ENCODE data around the gene TRIP13. TPM values are rescaled to one million over a fixed set of nuclear protein-coding genes. Genes with fewer than 3 reads are reported as not detected.
"Not testable (repeated sequence)": the region's sequence is repeated elsewhere in the genome, so short reads cannot be mapped to it uniquely, and the experiment has no call there.

The TRIP13 gene
- total and polyA plus RNA-seq, 10 of the 15 experiments (the other 5 are each of a cell fraction or from before 2014, with no cell fraction given) = 15.1 to 64.9 (median 32.2) TPM

DNA sequence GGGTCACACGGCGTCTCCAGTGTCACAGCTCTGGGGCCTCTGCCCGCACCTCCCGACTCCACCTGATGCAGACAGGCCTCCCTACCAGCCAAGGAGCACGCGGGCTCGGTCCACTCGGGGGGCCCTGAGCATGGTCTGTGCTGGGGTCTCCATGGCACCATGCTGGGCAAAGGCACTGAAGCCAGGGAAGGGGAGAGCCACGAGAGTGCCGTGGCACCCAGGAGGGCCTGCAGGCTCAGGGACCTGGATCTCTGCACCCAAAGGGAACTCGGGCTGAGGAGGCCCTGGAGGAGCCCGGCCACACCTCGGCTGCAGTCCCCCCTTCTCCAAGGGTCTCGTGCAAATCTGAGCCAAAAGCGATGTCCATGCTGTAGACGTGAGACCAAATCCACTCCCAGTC, 48.3 kb upstream of the TRIP13 start:
- FAIRE-seq; in situ Hi-C loops (cut with MboI); POLR2A ChIA-PET; RAD21 ChIA-PET (ENCODE audit: unreplicated experiment); DNase-seq (ENCODE audit: low read depth, low spot score); H3K36me3 ChIP-seq (ENCODE audit: control insufficient read depth in 2 of 2, insufficient read depth in 2 of 2, low read length in 1 of 2); H3K27ac ChIP-seq (ENCODE audit: control insufficient read depth, insufficient read depth); H3K4me1 ChIP-seq (ENCODE audit: control insufficient read depth, insufficient read depth, low read length); H4K20me1 ChIP-seq (ENCODE audit: control insufficient read depth, insufficient read depth); H3K79me2 ChIP-seq (ENCODE audit: control insufficient read depth, insufficient read depth, low read length); H3K9me3 ChIP-seq (replicated peaks; ENCODE audit: control insufficient read depth, insufficient read depth, low read length); CTCF ChIA-PET; H2AFZ ChIP-seq (ENCODE audit: control insufficient read depth, low read depth, low read length); H3K27me3 ChIP-seq (replicated peaks in 1 of 2; ENCODE audit: control insufficient read depth in 2 of 2, insufficient read depth in 2 of 2, low read length in 1 of 2); H3K4me3 ChIP-seq; SMC1A ChIA-PET (ENCODE audit: uncharacterized antibody, unreplicated experiment); H3K9ac ChIP-seq (ENCODE audit: control insufficient read depth, insufficient read depth, low read length); BruUV-seq (replicated peaks); ATAC-seq; intact Hi-C loops (cut with micrococcal nuclease; ENCODE audit: unreplicated experiment); H3K4me2 ChIP-seq (ENCODE audit: control insufficient read depth, insufficient read depth): not testable (repeated sequence)
- WGBS (ENCODE audit: insufficient coverage, insufficient replicate concordance, low lambda C conversion rate, missing lambda C conversion rate) = 62% methylated on average over 12 of the region's 16 CpGs

DNA sequence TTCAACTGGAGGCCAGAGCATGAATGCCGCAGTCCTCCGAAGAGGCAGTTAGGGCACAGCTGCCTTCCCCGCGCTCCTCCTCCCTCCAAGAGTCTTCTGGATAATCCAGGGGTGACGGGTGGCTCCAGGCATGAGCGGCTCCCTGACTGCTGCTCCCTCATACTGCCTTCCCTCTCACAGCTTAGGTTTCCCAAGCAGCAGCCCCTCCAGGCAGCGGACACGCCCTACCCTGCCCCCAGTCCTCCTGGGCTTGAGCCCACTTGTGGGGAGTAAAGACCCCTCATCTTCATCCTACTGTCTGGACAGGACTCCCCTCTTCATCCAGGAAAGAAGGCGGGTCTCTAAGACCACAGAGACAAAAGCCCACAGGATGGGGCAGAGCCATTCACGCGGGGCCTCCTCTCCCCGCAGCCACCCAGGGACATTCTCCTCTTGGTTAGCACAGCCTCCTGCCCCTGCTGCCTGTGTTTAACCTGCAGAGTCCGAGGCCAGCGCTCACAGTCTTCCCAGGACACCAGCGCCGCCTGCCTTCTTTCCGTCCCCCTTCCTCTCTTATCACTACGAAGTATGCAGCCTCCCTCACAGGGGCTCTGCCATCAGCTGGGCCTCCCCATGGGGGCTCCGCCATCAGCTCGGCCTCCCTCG, 47.5 kb upstream of the TRIP13 start:
- 85% methylated on average over 12 of the region's 21 CpGs for WGBS (ENCODE audit: insufficient coverage, insufficient replicate concordance, low lambda C conversion rate, missing lambda C conversion rate)
- ATAC-seq; H3K27me3 ChIP-seq (replicated peaks in 1 of 2; ENCODE audit: control insufficient read depth in 2 of 2, insufficient read depth in 2 of 2, low read length in 1 of 2); H3K4me1 ChIP-seq (ENCODE audit: control insufficient read depth, insufficient read depth, low read length); POLR2A ChIA-PET; H2AFZ ChIP-seq (ENCODE audit: control insufficient read depth, low read depth, low read length); CTCF ChIA-PET; intact Hi-C loops (cut with micrococcal nuclease; ENCODE audit: unreplicated experiment); H3K4me2 ChIP-seq (ENCODE audit: control insufficient read depth, insufficient read depth); H3K27ac ChIP-seq (ENCODE audit: control insufficient read depth, insufficient read depth); H3K36me3 ChIP-seq (ENCODE audit: control insufficient read depth in 2 of 2, insufficient read depth in 2 of 2, low read length in 1 of 2); H3K9me3 ChIP-seq (replicated peaks; ENCODE audit: control insufficient read depth, insufficient read depth, low read length); H3K9ac ChIP-seq (ENCODE audit: control insufficient read depth, insufficient read depth, low read length); RAD21 ChIA-PET (ENCODE audit: unreplicated experiment); FAIRE-seq; H4K20me1 ChIP-seq (ENCODE audit: control insufficient read depth, insufficient read depth); H3K79me2 ChIP-seq (ENCODE audit: control insufficient read depth, insufficient read depth, low read length); BruUV-seq (replicated peaks); in situ Hi-C loops (cut with MboI); H3K4me3 ChIP-seq; SMC1A ChIA-PET (ENCODE audit: uncharacterized antibody, unreplicated experiment); DNase-seq (ENCODE audit: low read depth, low spot score): not testable (repeated sequence)

DNA sequence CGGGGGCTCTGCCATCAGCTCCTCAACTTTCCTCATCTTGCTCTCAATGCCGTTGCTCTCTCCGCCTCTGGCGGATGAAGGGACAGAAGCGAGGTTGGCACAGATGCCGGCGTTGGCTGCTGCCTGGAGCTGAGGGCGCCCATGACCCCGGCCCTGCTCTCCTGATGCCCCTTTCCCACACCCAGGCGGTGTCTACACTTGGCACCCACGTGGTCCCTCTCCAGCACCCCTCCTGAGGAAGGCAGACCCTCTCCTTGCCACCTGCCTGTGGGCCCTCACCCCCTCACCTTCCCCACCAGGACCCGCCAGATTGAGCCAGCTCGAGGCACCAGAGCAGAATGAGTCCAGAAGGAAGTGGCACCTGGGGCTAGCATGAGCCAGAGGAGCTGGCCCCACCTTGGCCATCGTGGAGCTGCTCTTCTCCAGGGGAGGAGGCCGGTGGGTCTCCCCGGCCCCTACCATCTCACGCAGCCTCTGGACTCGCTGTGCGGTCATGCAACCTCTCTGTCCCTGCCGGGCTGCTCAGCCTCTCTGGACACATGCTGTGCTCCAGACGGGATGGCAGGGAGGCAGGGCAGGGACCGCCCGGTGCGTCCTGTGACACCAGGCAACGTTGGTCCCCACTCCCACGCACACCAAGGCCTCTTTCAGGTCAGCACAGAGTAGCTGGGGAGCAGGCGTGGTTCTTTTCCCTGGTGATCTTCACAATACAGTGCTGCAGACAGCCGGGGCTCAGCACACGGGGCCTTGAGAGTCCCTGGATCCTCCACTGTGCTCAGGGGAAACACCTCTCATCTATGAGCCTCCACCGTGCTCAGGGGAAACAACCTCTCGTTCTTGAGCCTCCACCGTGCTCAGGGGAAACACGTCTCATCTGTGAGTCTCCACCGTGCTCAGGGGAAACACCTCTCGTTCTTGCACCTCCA, 46.7 kb upstream of the TRIP13 start:
- H3K27ac ChIP-seq (ENCODE audit: control insufficient read depth, insufficient read depth); H3K9ac ChIP-seq (ENCODE audit: control insufficient read depth, insufficient read depth, low read length); DNase-seq (ENCODE audit: low read depth, low spot score); H3K36me3 ChIP-seq (ENCODE audit: control insufficient read depth in 2 of 2, insufficient read depth in 2 of 2, low read length in 1 of 2); H4K20me1 ChIP-seq (ENCODE audit: control insufficient read depth, insufficient read depth); CTCF ChIA-PET; H3K79me2 ChIP-seq (ENCODE audit: control insufficient read depth, insufficient read depth, low read length); H3K4me2 ChIP-seq (ENCODE audit: control insufficient read depth, insufficient read depth); H3K4me1 ChIP-seq (ENCODE audit: control insufficient read depth, insufficient read depth, low read length); BruUV-seq (replicated peaks); H2AFZ ChIP-seq (ENCODE audit: control insufficient read depth, low read depth, low read length); intact Hi-C loops (cut with micrococcal nuclease; ENCODE audit: unreplicated experiment); H3K9me3 ChIP-seq (replicated peaks; ENCODE audit: control insufficient read depth, insufficient read depth, low read length); POLR2A ChIA-PET; RAD21 ChIA-PET (ENCODE audit: unreplicated experiment); H3K4me3 ChIP-seq; SMC1A ChIA-PET (ENCODE audit: uncharacterized antibody, unreplicated experiment); in situ Hi-C loops (cut with MboI); H3K27me3 ChIP-seq (replicated peaks in 1 of 2; ENCODE audit: control insufficient read depth in 2 of 2, insufficient read depth in 2 of 2, low read length in 1 of 2); FAIRE-seq: not testable (repeated sequence)
- WGBS (ENCODE audit: insufficient coverage, insufficient replicate concordance, low lambda C conversion rate, missing lambda C conversion rate) = 52% methylated on average over 10 of the region's 35 CpGs
- ATAC-seq = peak; percentile 45

GRCh38 chr5:846602-847091, 46.0 kb upstream of the TRIP13 start:
- intact Hi-C loops (cut with micrococcal nuclease; ENCODE audit: unreplicated experiment); H3K36me3 ChIP-seq (ENCODE audit: control insufficient read depth in 2 of 2, insufficient read depth in 2 of 2, low read length in 1 of 2); FAIRE-seq; in situ Hi-C loops (cut with MboI); H3K27me3 ChIP-seq (replicated peaks in 1 of 2; ENCODE audit: control insufficient read depth in 2 of 2, insufficient read depth in 2 of 2, low read length in 1 of 2); BruUV-seq (replicated peaks); H3K4me1 ChIP-seq (ENCODE audit: control insufficient read depth, insufficient read depth, low read length); H2AFZ ChIP-seq (ENCODE audit: control insufficient read depth, low read depth, low read length); H3K9me3 ChIP-seq (replicated peaks; ENCODE audit: control insufficient read depth, insufficient read depth, low read length); H3K4me2 ChIP-seq (ENCODE audit: control insufficient read depth, insufficient read depth); H3K27ac ChIP-seq (ENCODE audit: control insufficient read depth, insufficient read depth); ATAC-seq; SMC1A ChIA-PET (ENCODE audit: uncharacterized antibody, unreplicated experiment); RAD21 ChIA-PET (ENCODE audit: unreplicated experiment); H3K79me2 ChIP-seq (ENCODE audit: control insufficient read depth, insufficient read depth, low read length); POLR2A ChIA-PET; DNase-seq (ENCODE audit: low read depth, low spot score); CTCF ChIA-PET; H3K9ac ChIP-seq (ENCODE audit: control insufficient read depth, insufficient read depth, low read length); H4K20me1 ChIP-seq (ENCODE audit: control insufficient read depth, insufficient read depth); H3K4me3 ChIP-seq: not testable (repeated sequence)
- 8% methylated on average over 14 of the region's 18 CpGs for WGBS (ENCODE audit: insufficient coverage, insufficient replicate concordance, low lambda C conversion rate, missing lambda C conversion rate)

All from GM12878 (cell line).